Measurements from ENCODE around the gene GABBR2. TPM values are rescaled to one million over a fixed set of nuclear protein-coding genes. Genes with fewer than 3 reads are reported as not detected.
"Not testable (repeated sequence)": the region's sequence is repeated elsewhere in the genome, so short reads cannot be mapped to it uniquely, and the experiment has no call there.

GABBR2 gene
- total RNA-seq, 1 donor from 2014 or later: not detected

DNA sequence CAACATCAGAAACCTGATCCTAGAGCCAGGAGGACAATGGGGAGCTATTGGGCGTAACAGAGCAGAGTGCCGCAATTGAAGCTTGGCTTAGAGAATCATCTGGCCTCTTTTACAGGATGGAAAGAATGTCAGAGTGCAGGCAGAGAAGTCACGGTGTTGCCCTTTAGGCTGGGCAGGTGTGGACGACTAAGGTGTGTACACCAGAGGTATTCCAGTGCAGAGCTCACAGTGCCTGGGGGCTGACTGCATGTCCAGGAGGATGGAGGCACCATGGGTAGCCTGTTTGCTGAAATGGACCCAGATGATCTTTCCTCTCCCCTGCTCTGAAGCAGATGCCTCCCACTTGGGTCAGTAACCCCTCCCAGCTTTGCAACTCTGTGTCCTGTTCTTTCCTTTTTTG is 404.4 kb downstream of the GABBR2 start:
- intact Hi-C loops (cut with micrococcal nuclease): no loop called here

DNA sequence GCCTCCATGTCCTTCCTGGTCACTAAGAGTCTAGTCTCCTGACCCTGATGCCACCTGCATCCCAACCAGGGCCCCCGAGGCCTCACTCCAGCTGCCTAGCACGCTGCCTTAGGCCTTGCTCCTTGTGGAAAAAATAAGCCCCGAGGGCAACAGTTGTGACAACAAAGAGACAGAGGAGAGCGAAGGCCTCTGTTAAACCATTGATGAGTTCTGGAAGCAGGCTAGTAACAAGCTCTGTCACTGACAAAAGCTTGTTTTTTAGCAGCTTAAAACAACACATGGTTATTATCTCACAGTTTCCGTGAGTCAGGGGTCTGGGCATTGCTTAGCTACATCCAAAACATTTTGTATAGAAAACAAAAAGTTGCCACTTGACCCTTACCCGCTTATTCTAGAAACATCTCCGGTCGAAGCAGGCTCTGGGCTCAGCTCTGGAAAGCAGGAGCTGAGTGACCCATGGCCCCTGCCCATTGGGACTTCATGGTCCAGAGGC is 405.1 kb downstream of the GABBR2 start:
- intact Hi-C loops (cut with micrococcal nuclease): no loop called here

DNA sequence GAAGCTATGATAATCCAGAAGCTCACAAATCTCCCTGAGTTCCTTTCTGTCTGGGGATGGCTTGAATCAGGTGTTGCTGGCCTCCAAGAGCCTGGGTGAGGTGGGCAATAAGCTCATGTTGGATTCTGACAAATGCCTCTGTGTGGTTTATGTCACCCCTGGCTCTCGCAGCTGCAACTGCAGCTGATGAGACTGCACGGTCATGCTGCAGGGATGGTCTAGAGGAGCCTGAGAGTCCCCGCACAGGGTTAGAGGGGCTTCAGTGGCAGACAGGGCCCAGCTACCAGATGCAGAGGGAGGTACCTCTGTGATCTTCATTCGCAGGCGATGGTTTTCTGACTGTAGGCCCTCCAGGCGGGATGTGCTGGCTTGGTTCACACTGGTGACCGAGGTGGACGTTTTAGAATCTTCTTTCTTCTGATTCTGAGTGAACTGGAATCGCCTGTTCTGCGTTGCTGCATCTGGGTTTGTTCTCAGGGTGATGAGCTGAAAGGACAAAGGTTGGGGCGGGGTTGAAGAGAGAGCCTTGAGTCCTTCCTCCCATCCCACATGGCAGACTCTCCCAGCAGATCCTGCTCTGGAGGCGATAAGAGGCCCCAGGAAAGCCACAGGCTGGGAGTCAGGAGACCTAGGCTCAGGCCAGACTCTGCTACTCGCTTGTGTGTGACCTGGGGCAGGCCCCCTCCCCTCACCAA is 405.6 kb downstream of the GABBR2 start:
- intact Hi-C loops (cut with micrococcal nuclease): no loop called here

DNA sequence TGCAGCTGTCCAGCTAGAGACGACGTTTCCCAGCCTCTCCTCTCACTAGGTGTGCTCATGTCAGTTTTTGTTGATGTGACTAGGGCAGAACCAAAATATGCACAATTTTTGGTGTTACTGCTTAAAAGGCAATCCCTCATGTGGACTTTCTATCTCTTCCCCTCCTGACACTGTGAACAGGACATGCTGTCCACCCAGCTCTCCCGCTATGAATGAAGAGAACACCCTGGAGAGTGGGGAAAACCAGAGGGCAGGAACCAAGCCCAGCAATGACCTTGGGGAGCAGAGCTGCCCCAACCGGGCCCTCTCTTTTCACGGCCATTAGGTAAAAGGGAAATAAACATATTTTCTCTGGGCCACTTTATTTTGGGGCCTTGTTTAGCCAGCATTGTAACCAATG is 406.6 kb downstream of the GABBR2 start:
- intact Hi-C loops (cut with micrococcal nuclease): no loop called here

DNA sequence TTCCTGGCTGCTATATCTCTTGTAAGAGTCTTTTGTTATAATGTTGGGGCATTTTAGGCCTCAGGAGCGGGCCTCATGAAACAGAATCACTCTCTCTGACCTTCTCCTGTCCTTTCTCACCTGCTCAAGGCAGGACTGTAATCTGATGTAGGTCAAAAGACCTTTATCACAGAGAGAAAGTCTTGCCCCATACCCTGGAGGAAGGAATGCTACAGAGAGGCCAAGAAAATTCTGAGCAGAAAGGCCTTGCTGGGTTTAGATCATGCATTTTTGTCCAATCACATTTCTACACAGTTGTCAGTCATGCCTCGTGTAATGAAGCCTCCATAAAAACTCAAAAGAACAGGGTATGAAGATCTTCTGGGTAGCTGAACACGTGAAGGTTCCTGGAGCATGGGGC is 408.1 kb downstream of the GABBR2 start:
- intact Hi-C loops (cut with micrococcal nuclease): no loop called here

DNA sequence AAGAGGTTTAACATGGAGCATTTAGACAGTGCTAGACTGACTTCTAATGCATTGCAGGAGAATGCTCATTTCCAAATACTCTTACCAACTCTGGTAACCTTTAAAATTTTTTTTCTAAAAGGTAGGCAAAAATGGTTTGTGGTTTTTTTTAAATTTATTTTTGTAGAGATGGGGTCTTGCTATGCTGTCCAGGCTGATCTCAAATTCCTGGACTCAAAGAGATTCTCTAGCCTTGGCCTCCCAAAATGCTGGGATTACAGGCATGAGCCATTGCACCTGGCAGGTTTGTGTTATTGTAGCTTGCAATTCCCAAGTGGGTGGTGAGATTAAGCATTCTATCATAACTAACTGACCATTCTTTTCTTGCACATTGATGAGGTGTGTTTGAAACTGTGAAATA is 410.3 kb downstream of the GABBR2 start:
- intact Hi-C loops (cut with micrococcal nuclease): no loop called here

DNA sequence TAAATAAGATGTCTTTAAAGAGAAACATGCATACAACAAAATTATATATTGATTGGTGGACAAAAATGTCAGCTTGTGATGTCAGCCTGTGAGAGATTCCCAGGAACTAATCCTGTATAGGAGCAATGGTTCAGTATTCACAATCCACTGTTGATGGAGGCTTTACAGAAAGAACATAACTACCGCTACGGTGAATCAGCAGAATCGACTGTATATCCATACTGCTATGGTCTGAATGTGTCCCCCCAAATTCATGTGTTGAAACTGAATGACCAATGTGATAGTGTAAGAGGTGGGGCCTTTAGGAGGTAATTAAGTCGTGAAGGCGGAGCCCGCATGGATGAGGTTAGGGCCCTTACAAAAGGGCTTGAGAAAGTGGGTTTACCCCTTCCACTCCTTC is 412.9 kb downstream of the GABBR2 start:
- intact Hi-C loops (cut with micrococcal nuclease): no loop called here

DNA sequence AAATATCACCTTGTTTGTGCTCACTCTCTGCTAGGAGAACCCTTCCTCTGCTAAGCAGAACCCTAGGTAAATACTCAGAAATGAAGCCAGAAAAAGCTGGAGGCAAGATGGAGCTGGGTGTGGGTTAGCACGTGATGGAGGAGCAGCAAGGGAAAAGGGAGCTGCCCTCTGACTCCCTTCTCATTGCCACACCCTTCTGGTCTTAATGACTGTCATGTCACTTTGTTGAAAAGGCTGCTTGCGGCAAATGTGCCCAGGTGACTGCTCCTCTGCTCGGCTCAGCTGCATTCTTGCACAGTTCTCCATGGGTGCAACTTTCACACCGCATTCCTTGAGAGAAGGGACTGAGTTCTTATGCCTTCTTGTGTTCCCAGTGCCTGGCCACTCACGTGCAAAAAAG is 416.9 kb downstream of the GABBR2 start:
- intact Hi-C loops (cut with micrococcal nuclease): no loop called here

DNA sequence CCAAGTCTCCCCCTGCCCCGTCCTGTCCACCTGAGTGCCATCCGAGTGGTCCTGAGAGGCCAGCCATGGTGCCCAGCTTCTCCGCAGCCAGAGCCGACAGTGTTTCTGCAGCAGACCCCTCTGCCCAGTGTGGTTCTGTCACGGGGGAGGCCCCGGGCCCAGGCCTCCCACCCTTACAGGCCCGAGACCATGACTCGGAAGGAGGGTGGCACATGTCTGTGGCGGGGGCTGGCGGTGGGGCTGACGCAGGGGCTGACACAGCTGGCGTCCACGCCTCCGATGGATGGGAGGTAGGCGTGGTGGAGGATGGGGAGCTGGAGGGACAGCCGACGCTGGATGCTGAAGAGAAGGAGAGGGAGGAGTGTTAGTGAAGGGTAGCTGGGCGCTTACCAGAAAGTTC is 418.3 kb downstream of the GABBR2 start:
- intact Hi-C loops (cut with micrococcal nuclease): no loop called here

DNA sequence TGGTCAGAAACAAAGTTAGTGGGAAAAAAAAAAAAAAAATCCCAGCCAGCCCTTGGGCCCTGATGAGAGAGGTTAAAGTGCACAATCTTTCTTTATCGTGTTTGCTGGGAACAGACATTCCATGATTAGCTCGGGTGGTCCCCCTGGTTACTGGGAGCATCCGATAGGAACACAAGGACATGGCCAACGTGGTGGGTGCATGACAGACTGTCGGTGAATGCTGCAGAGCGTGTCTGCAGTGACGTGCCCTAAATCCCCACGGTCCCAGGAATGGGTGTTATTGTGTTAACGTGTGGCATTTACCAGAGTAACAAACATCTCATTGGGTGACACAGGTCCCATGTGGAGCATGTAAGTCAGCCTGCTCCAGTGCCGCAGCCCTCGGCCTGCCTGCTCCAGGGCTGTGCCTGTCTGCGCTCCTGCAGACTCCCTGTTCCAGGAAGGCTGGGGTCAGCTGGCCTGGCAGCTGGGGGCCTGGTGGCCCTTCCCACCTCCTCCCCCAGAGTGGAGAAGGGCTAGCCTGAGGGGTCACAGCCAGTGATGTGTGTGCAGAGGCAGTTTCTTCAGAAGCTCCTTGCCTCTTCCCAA is 419.0 kb downstream of the GABBR2 start:
- intact Hi-C loops (cut with micrococcal nuclease): no loop called here

DNA sequence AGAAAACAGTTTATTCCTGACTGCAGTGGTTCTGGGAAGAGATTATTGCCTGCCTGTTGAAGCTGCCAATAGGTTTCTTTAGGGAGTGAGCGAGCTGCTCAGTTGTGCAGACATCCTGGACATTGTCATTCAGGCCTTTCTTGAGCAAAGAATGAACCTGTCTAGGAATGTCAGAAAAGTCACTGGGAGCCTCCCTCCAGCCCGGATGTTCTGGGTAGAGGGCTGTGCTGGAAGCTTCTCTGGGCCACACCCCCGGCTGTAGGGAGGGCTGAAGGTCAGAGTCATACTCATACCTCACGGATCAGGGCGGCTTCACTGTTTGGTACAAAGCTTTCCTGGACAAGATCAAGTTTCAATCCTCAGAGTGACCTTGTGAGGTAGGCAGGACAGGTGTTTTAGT is 419.9 kb downstream of the GABBR2 start:
- intact Hi-C loops (cut with micrococcal nuclease): no loop called here

DNA sequence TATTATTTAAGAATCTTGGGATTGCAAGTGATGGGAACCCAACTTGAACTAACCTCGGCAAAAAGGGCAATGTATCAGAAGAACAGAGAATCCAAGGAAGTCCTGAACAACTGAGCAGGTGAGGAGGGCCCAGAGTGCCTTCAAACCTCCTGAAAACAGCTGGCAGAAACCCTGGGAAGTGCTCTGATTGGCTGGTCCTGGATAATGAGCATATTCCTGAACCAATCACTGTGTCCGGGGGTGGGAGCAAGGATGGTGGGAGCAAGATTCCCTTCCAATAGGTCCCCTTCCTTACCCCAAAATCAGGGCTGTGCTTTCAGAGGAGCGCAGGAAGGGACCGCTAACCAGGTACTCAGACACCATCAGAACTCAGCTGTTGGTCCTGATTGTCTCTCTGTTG is 421.4 kb downstream of the GABBR2 start:
- intact Hi-C loops (cut with micrococcal nuclease): no loop called here

DNA sequence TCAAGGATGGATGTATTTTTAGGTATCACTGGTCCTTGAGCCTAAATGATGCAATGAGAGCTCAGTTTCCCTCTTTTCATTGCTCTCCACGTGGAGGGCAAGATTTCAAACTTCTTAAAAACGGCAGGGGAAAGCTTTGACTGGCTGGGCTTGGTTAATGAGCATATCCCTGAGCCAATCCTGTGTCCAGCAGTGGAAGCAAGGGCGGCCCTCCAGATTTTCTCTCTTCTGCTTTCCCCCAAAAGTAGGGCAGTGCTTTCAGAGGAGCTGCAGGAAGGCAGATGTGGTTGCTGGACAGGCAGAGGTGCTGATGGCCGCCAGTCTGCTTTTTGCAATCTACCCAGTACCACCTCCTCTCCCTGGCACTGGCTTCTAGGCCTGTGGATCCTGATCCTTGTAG is 423.3 kb downstream of the GABBR2 start:
- intact Hi-C loops (cut with micrococcal nuclease): no loop called here

DNA sequence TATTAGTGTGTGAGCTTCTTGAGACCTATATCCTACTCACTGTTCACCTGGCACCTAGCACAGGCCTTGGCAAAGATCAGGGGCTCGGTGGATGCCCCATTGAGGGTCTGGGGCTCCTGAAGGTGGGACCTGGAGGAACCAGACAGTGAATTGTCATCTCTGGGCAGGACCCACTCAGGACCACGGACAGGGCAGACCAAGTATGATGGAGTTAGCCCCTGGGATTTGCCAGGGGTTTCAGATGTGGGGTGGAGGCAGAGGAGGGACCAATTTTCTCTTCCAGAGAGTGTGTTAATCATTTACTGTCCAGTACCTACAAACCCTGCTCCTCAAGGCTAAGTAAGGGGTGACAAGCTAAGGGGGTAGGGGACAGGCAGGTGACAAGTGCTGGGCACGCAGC is 424.0 kb downstream of the GABBR2 start:
- intact Hi-C loops (cut with micrococcal nuclease): no loop called here

DNA sequence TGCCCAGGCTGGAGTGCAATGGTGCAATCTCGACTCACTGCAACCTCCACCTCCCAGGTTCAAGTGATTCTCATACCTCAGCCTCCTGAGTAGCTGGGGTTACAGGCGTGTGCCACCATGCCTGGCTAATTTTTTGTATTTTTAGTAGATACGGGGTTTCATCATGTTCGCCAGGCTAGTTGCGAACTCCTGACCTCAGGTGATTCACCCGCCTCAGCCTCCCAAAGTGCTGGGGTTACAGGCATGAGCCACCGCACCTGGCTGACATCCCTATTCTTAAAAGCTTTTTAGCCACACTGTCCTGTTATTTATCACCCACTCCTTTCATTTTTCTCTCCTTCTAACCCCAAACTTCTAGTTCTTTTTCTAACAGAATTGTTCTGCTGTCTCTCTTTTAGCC is 425.6 kb downstream of the GABBR2 start:
- intact Hi-C loops (cut with micrococcal nuclease): not testable (repeated sequence)

DNA sequence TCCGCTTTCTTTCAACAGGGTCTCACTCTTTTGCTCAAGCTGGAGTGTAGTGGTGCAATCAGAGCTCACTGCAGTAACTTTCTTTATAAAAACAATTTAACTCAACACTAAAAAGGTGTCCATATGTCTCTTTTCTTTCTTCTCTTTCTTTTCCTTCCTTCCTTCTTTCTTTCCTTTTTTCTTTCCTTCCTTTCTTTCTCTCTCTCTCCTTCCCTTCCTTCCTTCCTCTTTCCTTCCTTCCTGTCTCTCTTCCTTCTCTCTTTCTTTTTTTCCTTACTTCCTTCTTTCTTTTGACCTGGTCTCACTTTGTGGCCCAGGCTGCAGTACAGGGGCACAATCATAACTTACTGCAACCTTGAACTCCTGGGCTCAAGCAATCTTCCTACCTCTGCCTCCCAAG is 427.5 kb downstream of the GABBR2 start:
- intact Hi-C loops (cut with micrococcal nuclease): no loop called here

DNA sequence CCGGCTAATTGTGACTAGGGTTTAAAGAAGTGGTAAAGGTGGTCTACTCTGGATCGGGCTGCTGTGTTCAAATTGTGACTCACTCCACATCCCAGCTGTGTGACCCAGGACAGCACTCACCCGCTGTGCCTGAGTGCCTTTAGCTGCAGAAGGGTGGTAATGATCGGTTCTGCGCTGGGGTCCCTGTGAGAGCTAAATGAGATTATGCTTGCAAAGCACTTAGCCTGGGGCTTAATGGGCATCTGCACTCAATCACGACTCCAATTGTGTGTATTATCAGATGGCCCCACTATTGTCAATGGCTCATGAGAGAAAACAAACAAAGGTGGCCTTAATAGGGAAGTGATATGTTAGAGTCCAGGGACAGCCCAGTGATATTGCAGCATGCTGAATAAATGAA is 428.2 kb downstream of the GABBR2 start:
- intact Hi-C loops (cut with micrococcal nuclease): no loop called here

DNA sequence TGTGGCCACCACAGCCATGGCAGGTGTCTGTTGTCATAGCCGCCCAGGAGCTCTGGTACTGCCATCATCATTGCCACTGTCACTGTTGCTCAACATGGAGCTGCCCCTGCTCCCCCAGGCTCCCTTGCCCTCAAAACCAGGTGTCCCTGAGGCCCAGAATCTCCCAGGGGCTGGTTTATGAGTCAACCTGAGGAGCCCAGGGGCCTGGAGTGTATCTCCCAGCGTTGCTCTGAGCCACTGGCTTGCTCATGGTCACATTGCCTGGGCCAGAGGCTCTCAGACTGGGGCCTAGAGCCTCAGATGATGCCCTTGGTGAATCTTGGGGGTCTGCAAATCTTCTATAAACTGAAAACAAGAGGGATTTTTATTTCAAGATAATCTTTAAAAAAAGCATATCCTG is 428.6 kb downstream of the GABBR2 start:
- intact Hi-C loops (cut with micrococcal nuclease): no loop called here

DNA sequence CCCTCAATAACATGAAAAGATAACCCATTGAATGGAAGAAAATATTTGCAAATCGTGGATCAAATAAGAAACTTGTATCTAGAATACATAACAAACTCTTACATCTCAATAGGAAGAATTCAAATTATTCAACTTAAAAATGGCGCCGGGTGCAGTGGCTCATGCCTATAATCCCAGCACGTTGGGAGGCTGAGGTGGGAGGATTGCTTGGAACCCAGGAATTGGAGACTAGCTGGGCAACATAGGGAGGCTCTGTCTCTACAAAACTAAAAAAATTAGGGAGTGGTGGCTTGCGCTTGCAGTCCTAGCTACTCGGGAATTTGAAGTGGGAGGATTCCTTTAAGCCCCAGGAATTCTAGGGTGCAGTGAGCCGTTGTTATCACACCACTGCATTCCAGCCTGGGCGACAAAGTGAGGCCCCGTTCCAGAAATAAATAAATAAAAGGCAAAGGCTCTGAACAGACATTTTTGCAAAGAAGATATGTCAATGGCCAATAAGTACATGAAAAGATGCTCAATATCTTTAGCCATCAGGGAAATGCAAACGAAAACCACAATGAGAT is 431.7 kb downstream of the GABBR2 start:
- intact Hi-C loops (cut with micrococcal nuclease): no loop called here

DNA sequence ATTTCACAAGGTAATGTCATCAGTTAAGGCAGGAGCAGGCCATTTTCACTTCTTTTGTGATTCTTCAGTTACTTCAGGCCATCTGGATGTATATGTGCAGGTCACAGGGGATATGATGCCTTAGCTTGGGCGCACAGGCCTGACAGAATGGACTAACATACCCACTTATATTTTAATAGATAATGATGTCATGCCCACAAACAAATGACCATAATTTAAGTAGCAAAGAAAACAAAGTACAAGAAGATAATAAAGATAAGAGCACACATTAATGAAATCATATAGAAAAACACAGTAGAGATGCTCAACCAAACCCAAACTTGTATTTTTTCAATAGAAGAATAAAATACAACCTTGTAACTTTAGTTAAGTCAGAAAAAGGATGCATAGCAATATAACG is 433.6 kb downstream of the GABBR2 start:
- intact Hi-C loops (cut with micrococcal nuclease): no loop called here

DNA sequence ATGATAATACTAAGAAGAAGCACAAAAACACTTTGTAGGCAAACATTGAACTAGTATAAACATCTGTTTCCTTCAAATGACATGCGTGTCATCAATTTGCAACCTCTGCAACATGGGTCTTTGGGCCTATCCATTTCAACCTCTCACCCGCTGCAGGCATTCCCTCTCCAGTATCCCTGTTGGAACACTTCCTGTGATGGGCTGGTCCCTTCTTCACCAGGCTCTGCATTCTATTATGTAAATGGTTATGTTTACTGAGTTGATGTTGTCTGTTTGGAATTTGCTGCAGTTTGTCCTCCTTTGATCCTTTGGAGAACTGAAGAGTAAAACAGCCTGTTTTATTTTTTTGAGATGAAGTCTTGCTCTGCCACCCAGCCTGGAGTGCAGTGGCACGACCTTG is 436.7 kb downstream of the GABBR2 start:
- intact Hi-C loops (cut with micrococcal nuclease): no loop called here

DNA sequence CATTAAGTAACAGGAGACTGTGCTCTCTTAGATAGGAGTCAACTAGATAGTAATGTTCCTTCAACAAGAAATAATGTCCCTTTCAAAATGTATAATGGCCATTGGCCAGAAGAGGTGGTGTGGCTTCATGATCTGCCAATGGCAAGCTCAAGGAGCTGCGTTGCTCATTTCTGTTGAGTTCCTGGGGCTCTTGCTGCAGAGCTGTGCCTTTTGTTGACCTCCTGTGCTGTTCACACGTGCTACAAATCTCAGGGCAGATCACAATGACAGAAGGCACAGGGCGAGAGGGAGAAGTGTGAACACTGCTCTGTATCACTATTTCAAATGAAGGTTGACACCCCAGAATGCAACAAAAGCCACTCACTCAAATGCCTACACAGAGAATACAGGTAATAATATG is 437.3 kb downstream of the GABBR2 start:
- intact Hi-C loops (cut with micrococcal nuclease): no loop called here

DNA sequence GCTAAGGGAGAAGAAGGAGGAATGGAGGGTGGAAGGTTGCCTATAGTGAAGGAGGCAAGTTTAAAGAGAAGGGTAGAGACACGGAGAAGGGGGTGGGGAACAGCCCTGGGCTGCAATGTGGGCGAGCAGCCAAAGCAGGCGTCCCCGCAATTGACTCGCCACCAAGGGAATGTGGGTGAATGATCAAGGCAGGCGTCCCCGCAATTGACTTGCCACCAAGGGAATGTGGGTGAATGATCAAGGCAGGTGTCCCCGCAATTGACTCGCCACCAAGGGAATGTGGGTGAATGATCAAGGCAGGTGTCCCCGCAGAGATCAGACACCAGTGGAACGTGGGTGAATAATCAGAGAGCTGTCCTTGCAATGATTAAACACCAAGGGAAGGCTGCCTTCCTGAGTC is 438.5 kb downstream of the GABBR2 start:
- intact Hi-C loops (cut with micrococcal nuclease): not testable (repeated sequence)

All from T-helper 1 cell treated with Interleukin-12 subunit alpha and Interleukin-12 subunit beta and Interleukin-4 antibody, amounts not matched to agents 30 ng/mL and 1 ng/mL, for 36 hours (primary cell).